Measurements from ENCODE around the gene BCORL1. TPM values are rescaled to one million over a fixed set of nuclear protein-coding genes. Genes with fewer than 3 reads are reported as not detected.

The BCORL1 gene
- total and polyA plus RNA-seq, 2 donors from 2014 or later, result 3.9 to 14.1 TPM

DNA sequence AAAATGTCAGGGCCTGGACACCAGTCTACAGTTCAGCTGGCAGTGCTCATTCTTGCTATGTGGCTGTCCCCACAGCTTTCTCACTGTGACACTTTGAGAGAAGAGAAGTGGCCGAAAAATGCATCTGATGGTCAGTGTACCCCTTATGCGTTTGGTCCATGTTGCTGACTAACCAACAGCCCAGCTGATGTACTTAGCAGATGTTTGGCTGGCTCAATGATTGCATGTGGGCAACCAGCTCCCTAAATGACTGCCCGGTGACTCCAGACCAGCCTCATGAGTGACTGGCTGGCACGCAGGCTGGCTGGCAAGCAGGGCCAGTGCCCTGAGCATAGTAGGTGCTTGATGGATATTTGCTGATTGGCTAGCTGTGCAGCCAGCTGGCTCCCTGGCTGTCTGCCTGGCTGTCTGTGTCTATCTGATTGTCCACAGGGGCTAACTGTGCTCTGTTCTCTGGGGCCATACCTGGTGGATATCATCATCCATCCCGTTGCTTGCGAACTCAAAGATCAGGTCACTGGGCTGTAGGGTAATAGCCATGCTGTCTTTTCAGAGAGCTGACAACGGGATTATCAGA, 98.4 kb downstream of the BCORL1 start:
- no peak for TF ChIP-seq CTCF (IDR thresholded peaks at IDR 0.05; ENCODE audit: borderline replicate concordance, extremely low read depth, insufficient read depth)
- no peak overlapping the region for H3K9ac ChIP-seq (ENCODE audit: low read length in 3 of 3)
- no peak for FAIRE-seq

GRCh38 chrX:130081421-130082045, 99.1 kb downstream of the BCORL1 start:
- peak overlapping the region in 1 of 2 donors; percentile 48 for H3K27ac ChIP-seq (ENCODE audit: low read depth in 2 of 2, low read length in 2 of 2)
- H3K9me3 ChIP-seq (ENCODE audit: control insufficient read depth in 2 of 3, insufficient read depth in 1 of 3, low read length in 3 of 3), result no peaks in the 10 kb centered on the region
- TF ChIP-seq CTCF (IDR thresholded peaks at IDR 0.05; ENCODE audit: borderline replicate concordance, extremely low read depth, insufficient read depth), result no peak
- H3K9ac ChIP-seq (ENCODE audit: low read length in 3 of 3), result no peak overlapping the region
- peaks cover 0 to 10% (median 0%) of the 10 kb centered on the region in 3 donors for H3K4me1 ChIP-seq (ENCODE audit: control insufficient read depth in 2 of 3, insufficient read depth in 2 of 3, low read depth in 1 of 3, low read length in 3 of 3)
- H3K36me3 ChIP-seq (ENCODE audit: control insufficient read depth in 2 of 3, insufficient read depth in 3 of 3, low read length in 3 of 3), result no peaks in the 10 kb centered on the region
- DNase-seq (no peak), FAIRE-seq (no peak)
- intact Hi-C loops (cut with DNase I), result no loop called here
- H3K27me3 ChIP-seq (ENCODE audit: control insufficient read depth, insufficient read depth, low read length), result no peaks in the 10 kb centered on the region
- H3K4me3 ChIP-seq (ENCODE audit: low read length in 3 of 3), result no peak overlapping the region

More for the DNA sequence above, 98.4 kb downstream of the BCORL1 start:
- no peaks in the 10 kb centered on the region for H3K27me3 ChIP-seq (ENCODE audit: control insufficient read depth, insufficient read depth, low read length)
- H3K27ac ChIP-seq (ENCODE audit: low read depth in 2 of 2, low read length in 2 of 2), result no peak overlapping the region
- no peaks in the 10 kb centered on the region for H3K9me3 ChIP-seq (ENCODE audit: control insufficient read depth in 2 of 3, insufficient read depth in 1 of 3, low read length in 3 of 3)
- no peaks in the 10 kb centered on the region for H3K36me3 ChIP-seq (ENCODE audit: control insufficient read depth in 2 of 3, insufficient read depth in 3 of 3, low read length in 3 of 3)
- H3K4me3 ChIP-seq (ENCODE audit: low read length in 3 of 3), result no peak overlapping the region
- no peak for DNase-seq
- H3K4me1 ChIP-seq (ENCODE audit: control insufficient read depth in 2 of 3, insufficient read depth in 2 of 3, low read depth in 1 of 3, low read length in 3 of 3), result peaks cover 0 to 6% (median 0%) of the 10 kb centered on the region in 3 donors
- intact Hi-C loops (cut with DNase I), result no loop called here

DNA sequence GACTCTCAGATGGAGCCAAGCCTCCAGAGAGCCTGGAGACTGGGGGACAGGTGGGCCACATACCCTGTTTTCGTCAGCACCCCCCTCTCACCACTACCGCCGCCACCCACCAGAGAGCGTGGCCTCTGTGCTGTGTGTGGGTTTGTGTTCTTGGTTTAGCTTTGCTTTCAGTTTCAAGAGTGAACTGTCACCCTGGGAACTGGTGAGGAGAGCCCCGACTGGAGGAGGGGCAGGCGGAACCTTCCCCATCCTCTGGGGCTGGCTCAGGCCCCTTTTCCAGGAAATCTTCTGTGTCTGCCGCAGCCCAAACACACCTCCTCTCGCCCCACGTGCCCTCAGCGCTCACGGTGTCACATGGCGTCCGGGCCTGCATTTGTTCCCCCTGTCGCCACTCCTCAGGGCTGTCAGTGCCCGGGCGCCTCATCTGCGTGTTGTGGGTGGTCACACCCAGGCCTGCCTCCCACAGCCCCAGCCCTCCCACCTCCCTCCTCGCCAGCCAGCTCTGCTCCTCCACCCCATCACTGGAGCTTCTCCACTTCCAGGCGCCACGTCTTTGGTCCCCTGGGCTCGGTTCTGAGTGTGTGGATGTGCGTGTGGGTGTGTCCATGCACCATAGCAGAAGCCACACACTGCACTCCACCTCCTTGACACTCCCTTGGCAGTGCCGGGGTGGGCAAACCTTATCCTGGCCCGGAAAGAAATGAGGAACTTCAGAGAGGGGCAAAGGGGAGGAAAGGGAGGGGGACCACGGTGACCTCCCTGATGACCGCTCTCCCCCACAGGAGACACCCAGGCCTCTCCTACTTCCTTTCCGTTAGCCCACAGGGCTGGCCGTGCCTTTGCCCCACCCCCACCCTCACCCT, 100.0 kb downstream of the BCORL1 start:
- FAIRE-seq, result no peak
- DNase-seq, result peak; percentile 35 to 87 (median 50)
- Histone ChIP-seq H3K9ac (ENCODE audit: low read length in 3 of 3) (no peak overlapping the region), H3K36me3 (ENCODE audit: control insufficient read depth in 2 of 3, insufficient read depth in 3 of 3, low read length in 3 of 3) (no peaks in the 10 kb centered on the region), H3K4me1 (ENCODE audit: control insufficient read depth in 2 of 3, insufficient read depth in 2 of 3, low read depth in 1 of 3, low read length in 3 of 3) (peaks cover 0 to 10% (median 0%) of the 10 kb centered on the region in 3 donors), H3K27me3 (ENCODE audit: control insufficient read depth, insufficient read depth, low read length) (no peaks in the 10 kb centered on the region), H3K9me3 (ENCODE audit: control insufficient read depth in 2 of 3, insufficient read depth in 1 of 3, low read length in 3 of 3) (no peaks in the 10 kb centered on the region), H3K4me3 (ENCODE audit: low read length in 3 of 3) (no peak overlapping the region), H3K27ac (ENCODE audit: low read depth in 2 of 2, low read length in 2 of 2) (peak overlapping the region in 1 of 2 donors; percentile 48)
- intact Hi-C loops (cut with DNase I), result no loop called here
- TF ChIP-seq CTCF (IDR thresholded peaks at IDR 0.05; ENCODE audit: borderline replicate concordance, extremely low read depth, insufficient read depth), result no peak

All from kidney (tissue), 14 donors.